ENCODE results near the gene ZNF595. TPM values are rescaled to one million over a fixed set of nuclear protein-coding genes. Genes with fewer than 3 reads are reported as not detected.

The ZNF595 gene
- polyA plus RNA-seq, 3 donors: 0.58 to 7.3 (median 1.6) TPM

DNA sequence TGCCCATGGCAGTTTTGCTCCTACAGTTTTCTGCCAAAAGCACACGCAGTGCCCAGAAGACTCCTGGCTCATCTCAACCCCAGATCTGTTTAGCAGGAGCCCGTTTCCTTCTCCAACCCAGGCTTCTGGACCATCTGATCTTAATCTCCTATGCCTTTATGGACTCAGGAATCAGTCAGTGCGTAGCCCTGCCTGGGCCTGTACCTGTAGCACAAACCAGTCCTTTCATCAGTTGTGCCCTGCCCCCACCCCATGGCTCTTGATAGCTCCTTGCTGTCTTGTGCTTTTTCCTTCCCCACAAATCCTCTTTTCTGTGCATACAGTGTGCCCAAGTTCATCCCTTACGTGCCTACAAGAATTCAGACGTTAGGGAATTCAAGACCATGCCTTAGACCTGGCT, 72.7 kb downstream of the ZNF595 start:
- Histone ChIP-seq H3K4me2 (replicated peaks; ENCODE audit: extremely low read depth, low read length, poor library complexity, severe bottlenecking) (peak overlapping the region; percentile 90), H3K9ac (ENCODE audit: insufficient read depth, low read length, poor library complexity, severe bottlenecking) (peak overlapping the region; percentile 77), H3K27me3 (ENCODE audit: control insufficient read depth in 2 of 2, insufficient read depth in 2 of 2, low read length in 2 of 2) (no peaks in the 10 kb centered on the region), H3K27ac (ENCODE audit: low read depth in 1 of 2, low read length in 2 of 2) (peak overlapping the region in 1 of 2 donors; percentile 90), H3K9me3 (replicated peaks in 1 of 2; ENCODE audit: control insufficient read depth in 1 of 2, insufficient read depth in 1 of 2, low read length in 2 of 2) (peaks cover 69 to 73% of the 10 kb centered on the region in 2 donors), H3K4me3 (replicated peaks in 1 of 3; ENCODE audit: low read depth in 2 of 3, low read length in 3 of 3) (peak overlapping the region in 2 of 3 experiments; percentile 94 to 98), H3K4me1 (ENCODE audit: control insufficient read depth in 1 of 2, insufficient read depth in 2 of 2, low read length in 2 of 2) (peaks cover 25 to 38% of the 10 kb centered on the region in 2 donors), H3K79me2 (ENCODE audit: insufficient read depth, low read length) (peaks cover 53% of the 10 kb centered on the region), H2AFZ (ENCODE audit: insufficient read depth, low read depth, low read length, poor library complexity, severe bottlenecking) (peak overlapping the region; percentile 95), H4K20me1 (ENCODE audit: insufficient read depth, low read length) (no peaks in the 10 kb centered on the region), H3K36me3 (replicated peaks in 1 of 2; ENCODE audit: control insufficient read depth in 1 of 2, insufficient read depth in 2 of 2, low read length in 2 of 2) (peaks cover 11 to 49% of the 10 kb centered on the region in 2 donors)
- TF ChIP-seq CTCF (IDR thresholded peaks at IDR 0.05): no peak
- H3K36me3 Mint-ChIP-seq: peaks cover 41 to 46% of the 10 kb centered on the region in 2 donors
- WGBS (ENCODE audit: insufficient coverage): 56% methylated on average over 3 of the region's 5 CpGs
- peaks cover 11 to 97% (median 64%) of the 10 kb centered on the region in 7 donors for H3K9me3 Mint-ChIP-seq
- DNase-seq: no peak
- peak overlapping the region; percentile 98 to 100 for H3K4me3 Mint-ChIP-seq
- H3K27ac Mint-ChIP-seq: peak overlapping the region in 3 of 7 donors; percentile 51 to 96 (median 81)
- intact Hi-C loops (cut with micrococcal nuclease): loop anchor here in 1 of 2 donors (1.0 kb wide), 1 partner anchor 7 kb away; no protein-coding TSS in a partner anchor
- H3K4me1 Mint-ChIP-seq: peaks cover 32% of the 10 kb centered on the region
- peaks cover 0 to 5% (median 1%) of the 10 kb centered on the region in 3 donors for H3K27me3 Mint-ChIP-seq (ENCODE audit: low read depth in 3 of 3)

- TF ChIP-seq CTCF (IDR thresholded peaks at IDR 0.05): no peak
- Histone ChIP-seq H3K4me3 (replicated peaks in 1 of 3; ENCODE audit: low read depth in 2 of 3, low read length in 3 of 3) (no peak overlapping the region), H3K4me1 (ENCODE audit: control insufficient read depth in 1 of 2, insufficient read depth in 2 of 2, low read length in 2 of 2) (no peaks in the 10 kb centered on the region), H3K27me3 (ENCODE audit: control insufficient read depth in 2 of 2, insufficient read depth in 2 of 2, low read length in 2 of 2) (no peaks in the 10 kb centered on the region), H2AFZ (ENCODE audit: insufficient read depth, low read depth, low read length, poor library complexity, severe bottlenecking) (no peak overlapping the region), H3K9me3 (replicated peaks in 1 of 2; ENCODE audit: control insufficient read depth in 1 of 2, insufficient read depth in 1 of 2, low read length in 2 of 2) (peaks cover 57 to 86% of the 10 kb centered on the region in 2 donors), H3K9ac (ENCODE audit: insufficient read depth, low read length, poor library complexity, severe bottlenecking) (no peak overlapping the region), H3K4me2 (replicated peaks; ENCODE audit: extremely low read depth, low read length, poor library complexity, severe bottlenecking) (no peak overlapping the region), H3K36me3 (replicated peaks in 1 of 2; ENCODE audit: control insufficient read depth in 1 of 2, insufficient read depth in 2 of 2, low read length in 2 of 2) (peaks cover 48 to 97% of the 10 kb centered on the region in 2 donors), H4K20me1 (ENCODE audit: insufficient read depth, low read length) (no peaks in the 10 kb centered on the region), H3K27ac (ENCODE audit: low read depth in 1 of 2, low read length in 2 of 2) (no peak overlapping the region), H3K79me2 (ENCODE audit: insufficient read depth, low read length) (peaks cover 57% of the 10 kb centered on the region)
- Mint-ChIP-seq H3K27me3 (ENCODE audit: low read depth in 3 of 3) (no peaks in the 10 kb centered on the region), H3K27ac (no peak overlapping the region), H3K9me3 (peaks cover 19 to 85% (median 57%) of the 10 kb centered on the region in 7 donors), H3K4me3 (no peak overlapping the region), H3K4me1 (no peaks in the 10 kb centered on the region), H3K36me3 (peaks cover 65 to 78% of the 10 kb centered on the region in 2 donors)
- WGBS (ENCODE audit: insufficient coverage): no CpG with 5 or more reads among the region's 1 CpG
- intact Hi-C loops (cut with micrococcal nuclease): no loop called here
- no peak for DNase-seq
Measured at GRCh38 chr4:132483-132882, 79.4 kb downstream of the ZNF595 start.

Other genes with a start within 250 kb of the ZNF595 start
- 1 to 10 TPM; 1.9 to 2.8 (median 2.7) TPM for gene ZNF718, start 71.2 kb downstream of the ZNF595 start, polyA plus RNA-seq